DOHH2 (cell line): Measurements from ENCODE around the gene NBDY.

Source experiments
- H3F3A ChIP-seq: fragments of 200-600 bp; sonication (generic), shearing (Covaris generic); 2 replicates; pipeline ENCODE4 v1.6.0; 2016; ENCODE audit warnings: antibody characterized with exemption, mild to moderate bottlenecking; ENCODE audit not compliant: control insufficient read depth, insufficient read depth
- H3K27ac ChIP-seq: fragments of 200-600 bp; sonication (generic); 2 replicates; pipeline ENCODE4 v1.5.1; 2014; ENCODE audit warnings: low read depth, mild to moderate bottlenecking, low read length, moderate library complexity
- H3K27me3 ChIP-seq: fragments of 200-600 bp; sonication (generic); 2 replicates; pipeline ENCODE4 v1.6.1; 2014; ENCODE audit warnings: mild to moderate bottlenecking, low read length, mixed read lengths; ENCODE audit not compliant: control insufficient read depth
- H3K36me3 ChIP-seq: fragments of 200-600 bp; sonication (generic); 2 replicates; pipeline ENCODE4 v1.6.1; 2014; ENCODE audit warnings: mild to moderate bottlenecking, low read length, moderate library complexity, mixed read lengths; ENCODE audit not compliant: control insufficient read depth
- H3K4me1 ChIP-seq: fragments of 200-600 bp; sonication (generic); 2 replicates; pipeline ENCODE4 v1.6.1; 2014; ENCODE audit warnings: mild to moderate bottlenecking, low read length, mixed read lengths; ENCODE audit not compliant: control insufficient read depth
- H3K4me2 ChIP-seq: fragments of 200-600 bp; sonication (generic); 2 replicates; pipeline ENCODE4 v1.6.0; 2014; ENCODE audit warnings: mild to moderate bottlenecking, low read length, moderate library complexity
- H3K4me3 ChIP-seq: fragments of 200-600 bp; sonication (generic); 2 replicates; pipeline ENCODE4 v1.5.1; 2014; ENCODE audit warnings: mild to moderate bottlenecking, low read length, mixed read lengths
- H3K79me2 ChIP-seq: fragments of 200-600 bp; sonication (generic); 2 replicates; pipeline ENCODE4 v1.6.1; 2014; ENCODE audit warnings: mild to moderate bottlenecking, low read length, mixed read lengths; ENCODE audit not compliant: control insufficient read depth
- H3K9me2 ChIP-seq: fragments of 200-600 bp; sonication (generic); replicated peaks from 2 replicates; pipeline ENCODE4 v1.6.1; 2014; ENCODE audit warnings: mild to moderate bottlenecking, low read length, mixed read lengths; ENCODE audit not compliant: control insufficient read depth
- H3K9me3 ChIP-seq: fragments of 200-600 bp; sonication (generic); 2 replicates; pipeline ENCODE4 v1.6.1; 2014; ENCODE audit warnings: antibody characterized with exemption, low read length, mixed read lengths; ENCODE audit not compliant: control insufficient read depth, insufficient read depth
- H4K20me1 ChIP-seq: fragments of 200-600 bp; sonication (generic); 2 replicates; pipeline ENCODE4 v1.6.0; 2014; ENCODE audit warnings: low read depth, mild to moderate bottlenecking, antibody characterized with exemption, low read length, moderate library complexity; ENCODE audit not compliant: control insufficient read depth, insufficient read depth
- EZH2phosphoT487 ChIP-seq: fragments of 200-600 bp; sonication (generic); IDR thresholded peaks from 2 replicates; pipeline ENCODE4 v1.6.1; 2017; ENCODE audit warnings: borderline replicate concordance, mild to moderate bottlenecking, antibody characterized with exemption, low read length, moderate library complexity, mixed read lengths
- TF ChIP-seq, protein P1 (sequence below): fragments of 200-600 bp; sonication (generic); IDR thresholded peaks from one replicate; pipeline ENCODE4 v1.5.1; 2014; ENCODE audit warnings: antibody characterized with exemption, mild to moderate bottlenecking, low read depth, low read length; ENCODE audit not compliant: poor library complexity, severe bottlenecking

Gene NBDY

DNA sequence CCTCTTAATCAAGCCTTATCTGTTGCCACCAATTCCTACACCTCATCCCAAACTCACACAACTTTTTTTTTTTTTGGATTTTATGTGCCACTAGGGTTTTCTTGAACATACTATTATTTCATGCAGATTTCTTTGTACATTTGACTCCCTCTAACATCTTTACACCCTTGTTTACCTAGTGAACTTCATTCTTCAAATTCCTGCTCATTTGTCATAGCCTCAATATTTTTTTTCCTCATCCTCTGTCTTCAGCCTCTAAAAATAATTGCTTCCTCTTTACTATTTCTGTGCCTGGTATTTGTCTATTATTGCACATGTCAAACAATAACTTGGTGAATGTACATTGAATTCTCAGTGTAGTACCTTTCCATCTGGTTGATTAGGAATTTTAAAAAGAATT is 22.0 kb downstream of the NBDY start:
- H3K4me2 ChIP-seq: no peak overlapping the region
- H3K27me3 ChIP-seq: no peaks in the 10 kb centered on the region
- no peaks in the 10 kb centered on the region for H3K36me3 ChIP-seq
- no peaks in the 10 kb centered on the region for H3F3A ChIP-seq
- H3K4me1 ChIP-seq: no peaks in the 10 kb centered on the region
- no peak overlapping the region for H3K27ac ChIP-seq
- H3K4me3 ChIP-seq: no peak overlapping the region
- TF ChIP-seq EZH2phosphoT487: no peak
- TF ChIP-seq, protein P1, sequence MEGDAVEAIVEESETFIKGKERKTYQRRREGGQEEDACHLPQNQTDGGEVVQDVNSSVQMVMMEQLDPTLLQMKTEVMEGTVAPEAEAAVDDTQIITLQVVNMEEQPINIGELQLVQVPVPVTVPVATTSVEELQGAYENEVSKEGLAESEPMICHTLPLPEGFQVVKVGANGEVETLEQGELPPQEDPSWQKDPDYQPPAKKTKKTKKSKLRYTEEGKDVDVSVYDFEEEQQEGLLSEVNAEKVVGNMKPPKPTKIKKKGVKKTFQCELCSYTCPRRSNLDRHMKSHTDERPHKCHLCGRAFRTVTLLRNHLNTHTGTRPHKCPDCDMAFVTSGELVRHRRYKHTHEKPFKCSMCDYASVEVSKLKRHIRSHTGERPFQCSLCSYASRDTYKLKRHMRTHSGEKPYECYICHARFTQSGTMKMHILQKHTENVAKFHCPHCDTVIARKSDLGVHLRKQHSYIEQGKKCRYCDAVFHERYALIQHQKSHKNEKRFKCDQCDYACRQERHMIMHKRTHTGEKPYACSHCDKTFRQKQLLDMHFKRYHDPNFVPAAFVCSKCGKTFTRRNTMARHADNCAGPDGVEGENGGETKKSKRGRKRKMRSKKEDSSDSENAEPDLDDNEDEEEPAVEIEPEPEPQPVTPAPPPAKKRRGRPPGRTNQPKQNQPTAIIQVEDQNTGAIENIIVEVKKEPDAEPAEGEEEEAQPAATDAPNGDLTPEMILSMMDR: no peak
- no peaks in the 10 kb centered on the region for H3K9me2 ChIP-seq
- no peaks in the 10 kb centered on the region for H4K20me1 ChIP-seq
- no peaks in the 10 kb centered on the region for H3K79me2 ChIP-seq
- H3K9me3 ChIP-seq: no peaks in the 10 kb centered on the region

DNA sequence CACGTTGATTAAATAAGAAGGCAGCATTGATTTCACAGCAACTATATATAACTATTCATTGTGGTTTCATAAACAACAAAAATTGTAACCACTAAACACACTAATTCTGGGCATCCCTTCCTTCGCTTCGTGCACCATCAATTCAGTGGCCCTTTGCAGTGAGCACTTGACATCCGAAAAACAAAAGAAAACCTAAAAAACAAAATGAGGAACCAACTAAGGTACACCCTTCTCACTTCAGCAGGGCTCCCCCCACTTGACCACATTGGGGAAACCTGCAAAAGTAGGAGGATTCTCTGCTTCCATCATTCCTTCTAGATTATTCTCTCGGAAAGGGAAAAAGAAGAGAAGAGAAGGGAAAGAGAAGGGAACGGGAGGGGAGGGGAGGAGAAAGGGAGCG is 28.3 kb downstream of the NBDY start:
- no peak overlapping the region for H3K4me2 ChIP-seq
- H3K4me1 ChIP-seq: peaks cover 4% of the 10 kb centered on the region
- no peaks in the 10 kb centered on the region for H3K9me2 ChIP-seq
- H3K79me2 ChIP-seq: no peaks in the 10 kb centered on the region
- H4K20me1 ChIP-seq: no peaks in the 10 kb centered on the region
- H3F3A ChIP-seq: no peaks in the 10 kb centered on the region
- TF ChIP-seq, protein P1: no peak
- TF ChIP-seq EZH2phosphoT487: no peak
- no peaks in the 10 kb centered on the region for H3K27me3 ChIP-seq
- no peak overlapping the region for H3K27ac ChIP-seq
- no peaks in the 10 kb centered on the region for H3K9me3 ChIP-seq
- no peaks in the 10 kb centered on the region for H3K36me3 ChIP-seq
- no peak overlapping the region for H3K4me3 ChIP-seq

DNA sequence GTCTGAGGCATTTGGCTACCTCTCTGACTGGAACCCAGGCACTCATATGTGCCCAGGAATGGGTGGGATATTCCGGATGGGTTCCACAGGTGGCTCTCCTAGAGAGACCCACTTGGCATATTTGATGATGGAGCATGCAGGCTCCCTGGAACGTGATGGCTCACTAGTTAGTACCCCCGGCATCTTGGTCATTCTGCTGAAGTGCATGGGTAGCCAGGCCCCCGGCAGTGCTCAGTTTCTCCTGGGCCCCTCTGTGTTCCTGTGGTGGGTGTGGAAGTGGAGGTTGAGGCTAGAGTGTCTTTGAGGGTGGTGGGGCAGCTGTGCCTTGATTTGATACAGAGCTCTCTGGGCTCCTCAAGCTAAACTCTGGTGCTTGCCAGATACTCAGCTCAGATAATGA is 29.4 kb downstream of the NBDY start:
- Histone ChIP-seq H3K9me2 (no peaks in the 10 kb centered on the region), H3K4me1 (peaks cover 12% of the 10 kb centered on the region)

More for the DNA sequence above, 29.4 kb downstream of the NBDY start:
- no peak overlapping the region for H3K27ac ChIP-seq
- H3F3A ChIP-seq: no peaks in the 10 kb centered on the region
- no peaks in the 10 kb centered on the region for H4K20me1 ChIP-seq
- TF ChIP-seq, protein P1: no peak
- no peak for TF ChIP-seq EZH2phosphoT487
- no peaks in the 10 kb centered on the region for H3K79me2 ChIP-seq
- no peaks in the 10 kb centered on the region for H3K27me3 ChIP-seq
- no peak overlapping the region for H3K4me2 ChIP-seq
- no peaks in the 10 kb centered on the region for H3K36me3 ChIP-seq
- H3K9me3 ChIP-seq: no peaks in the 10 kb centered on the region
- H3K4me3 ChIP-seq: no peak overlapping the region
